HG02623 (cell line): ENCODE measurements around the gene ZNF609.

ENCODE experiments used
- ATAC-seq: cut with Tn5 transposase; IDR thresholded peaks from one replicate; pipeline ENCODE4 v1.9.1; 2021; ENCODE audit warnings: moderate library complexity; ENCODE audit not compliant: unreplicated experiment

Gene ZNF609

GRCh38 chr15:64717130-64717529 lies 256.8 kb downstream of the ZNF609 start:
- no peak for ATAC-seq

GRCh38 chr15:64717735-64718495 lies 257.5 kb downstream of the ZNF609 start:
- no peak for ATAC-seq

GRCh38 chr15:64720188-64720587 lies 259.8 kb downstream of the ZNF609 start:
- ATAC-seq, result no peak

GRCh38 chr15:64730151-64730550 lies 269.8 kb downstream of the ZNF609 start:
- no peak for ATAC-seq

GRCh38 chr15:64731012-64731804 lies 270.8 kb downstream of the ZNF609 start:
- ATAC-seq, result no peak

DNA sequence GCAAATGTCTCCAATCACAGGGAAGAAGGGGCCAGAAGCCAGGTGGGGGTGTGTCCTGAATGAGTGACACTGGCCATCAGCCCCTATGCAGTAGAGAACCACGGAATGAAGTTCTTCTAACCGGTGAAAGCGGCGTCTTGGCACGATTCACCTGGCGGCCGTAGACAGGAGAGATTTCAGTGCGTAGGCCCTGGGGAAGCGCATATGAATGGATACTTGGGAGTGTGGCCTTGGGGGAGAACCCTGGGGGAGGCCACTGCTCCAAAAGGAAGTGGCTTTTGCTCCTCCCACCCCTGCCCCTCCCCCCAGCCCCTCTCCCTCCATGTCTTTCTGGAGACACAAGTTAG lies 271.4 kb downstream of the ZNF609 start:
- no peak for ATAC-seq

DNA sequence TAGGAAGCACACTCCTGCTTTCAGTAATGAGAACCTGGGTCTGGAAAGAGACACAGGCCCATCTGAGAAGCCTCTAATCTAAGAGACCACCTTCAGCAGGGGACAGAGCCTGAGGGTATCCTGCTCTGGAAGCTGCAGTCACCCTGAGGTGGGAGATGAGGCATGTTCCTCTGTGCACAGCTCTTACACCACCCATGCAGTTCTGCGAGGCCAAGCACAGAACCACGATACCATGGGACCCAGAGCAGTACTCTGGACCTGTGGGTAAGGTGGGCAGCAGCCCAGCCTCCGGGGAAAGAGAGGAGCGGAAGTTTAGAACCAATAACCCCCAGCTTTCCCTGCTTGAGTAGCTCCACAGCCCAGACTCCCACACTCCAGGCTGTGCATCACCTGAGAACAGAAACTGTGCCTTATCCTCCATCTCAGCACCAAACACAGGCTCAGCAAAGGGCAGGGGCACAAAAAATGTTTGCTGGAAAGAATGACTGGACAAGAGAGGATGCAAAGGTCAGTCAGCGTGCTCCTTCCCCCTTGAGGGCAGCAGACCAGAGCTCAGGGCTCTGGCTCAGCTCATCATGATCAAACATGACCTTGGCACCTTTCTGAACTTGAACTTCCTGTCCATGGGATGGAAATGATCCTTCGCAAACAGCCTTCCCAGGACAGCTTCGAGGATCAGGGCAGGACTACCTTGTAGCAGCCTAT lies 271.9 kb downstream of the ZNF609 start:
- no peak for ATAC-seq
